HCT116 (cell line): ENCODE measurements around the gene LRRN3. TPM values are rescaled to one million over a fixed set of nuclear protein-coding genes. Genes with fewer than 3 reads are reported as not detected.

Experiments
- ATAC-seq: fragments of 200-7000 bp; cut with Tn5 transposase; 2 replicates; pipeline ENCODE4 v1.9.1; 2020; ENCODE audit warnings: mild to moderate bottlenecking, moderate library complexity
- BruUV-seq: library from RNA; stranded (reverse); fragments of 400-500 nt; replicated peaks from 2 replicates; lab custom pipeline; 2021; lab: Mats Ljungman, UMichigan
- CTCF ChIA-PET: fragments of 300-600 bp; sonication (Branson Sonifier 250); formaldehyde crosslinking; loops from one replicate; lab custom pipeline; 2021; ENCODE audit warnings: antibody characterized with exemption; lab: Charles Lee
- POLR2A ChIA-PET: fragments of 300-600, 350-600 bp; sonication (Branson Sonifier 250); formaldehyde crosslinking; loops from one replicate; lab custom pipeline; 2021; ENCODE audit warnings: antibody characterized with exemption; lab: Charles Lee
- RAD21 ChIA-PET, 2 experiments: fragments of 300-600 bp; sonication (Branson Sonifier 250); formaldehyde crosslinking; loops; one replicate each; lab custom pipeline; 2023; ENCODE audit warnings: low total read pairs in 2 of 2; ENCODE audit not compliant: uncharacterized antibody in 2 of 2, unreplicated experiment in 2 of 2, low non-redundant PET in 1 of 2; lab: Charles Lee
- DNase-seq: peaks from one replicate; pipeline ENCODE4 v3.0.0-alpha.2; 2010; ENCODE audit warnings: low read depth, low spot score
- H2AFZ ChIP-seq: fragments of 200-600 bp; shearing (Covaris generic), sonication (generic); 2 replicates; pipeline ENCODE4 v1.6.1; 2017; ENCODE audit warnings: low read depth, mixed run types, mixed read lengths, antibody characterized with exemption, low read length; ENCODE audit not compliant: poor library complexity, severe bottlenecking
- H3K27ac ChIP-seq: 2 replicates; pipeline ENCODE4 v1.5.1; 2012; ENCODE audit warnings: low read depth, low read length
- H3K27me3 ChIP-seq: fragments of 200-600 bp; sonication (generic); 2 replicates; pipeline ENCODE4 v1.6.1; 2016; ENCODE audit warnings: mixed run types, low read length, mixed read lengths; ENCODE audit not compliant: insufficient read depth
- H3K36me3 ChIP-seq, 2 experiments: fragments of 200-500 bp in 1 of 2; fragments of 200-600 bp in 1 of 2; sonication (Bioruptor generic) in 1 of 2; sonication (generic) in 1 of 2; 2 replicates each; pipeline versions ENCODE4 v1.5.1 to v1.6.1; 2014 to 2016; ENCODE audit warnings: low read length in 2 of 2, inconsistent platforms in 1 of 2, mixed read lengths in 1 of 2, mixed run types in 1 of 2; ENCODE audit not compliant: insufficient read depth in 2 of 2, control insufficient read depth in 1 of 2
- H3K4me1 ChIP-seq, 2 experiments: fragments of 200-600 bp in 1 of 2; sonication (generic) in 1 of 2; 2 replicates each; pipeline versions ENCODE4 v1.5.1 to v1.6.1; 2012 to 2017; ENCODE audit warnings: low read length in 2 of 2, inconsistent platforms in 1 of 2, mild to moderate bottlenecking in 1 of 2, mixed read lengths in 1 of 2, mixed run types in 1 of 2, moderate library complexity in 1 of 2; ENCODE audit not compliant: insufficient read depth in 2 of 2, control insufficient read depth in 1 of 2
- H3K4me2 ChIP-seq: fragments of 200-600 bp; sonication (generic); 2 replicates; pipeline ENCODE4 v1.6.1; 2017; ENCODE audit warnings: mixed run types, low read length, mixed read lengths
- H3K4me3 ChIP-seq, 2 experiments: fragments of 200-600 bp in 1 of 2; sonication (generic) in 1 of 2; replicated peaks in 1 of 2; 2 replicates each; pipeline ENCODE4 v1.5.1; 2011 to 2016; ENCODE audit warnings: low read length in 2 of 2, control low read depth in 1 of 2, low read depth in 1 of 2, mild to moderate bottlenecking in 1 of 2, mixed read lengths in 1 of 2, mixed run types in 1 of 2
- H3K79me2 ChIP-seq: fragments of 200-600 bp; sonication (generic); 2 replicates; pipeline ENCODE4 v1.6.1; 2017; ENCODE audit warnings: mild to moderate bottlenecking, mixed run types, low read length, moderate library complexity, mixed read lengths; ENCODE audit not compliant: insufficient read depth
- H3K9ac ChIP-seq: fragments of 200-600 bp; sonication (generic); 2 replicates; pipeline ENCODE4 v1.6.1; 2016; ENCODE audit warnings: low read length, mixed read lengths
- H3K9me2 ChIP-seq: fragments of 200-600 bp; sonication (generic), shearing (Covaris generic); 2 replicates; pipeline ENCODE4 v1.6.1; 2017; ENCODE audit warnings: mixed run types, mild to moderate bottlenecking, moderate library complexity; ENCODE audit not compliant: insufficient read depth
- H3K9me3 ChIP-seq, 2 experiments: fragments of 200-500 bp in 1 of 2; fragments of 200-600 bp in 1 of 2; sonication (Bioruptor generic) in 1 of 2; sonication (generic) in 1 of 2; 2 replicates each; pipeline ENCODE4 v1.6.1; 2014 to 2017; ENCODE audit warnings: low read length in 2 of 2, mixed read lengths in 2 of 2, inconsistent platforms in 1 of 2, low read depth in 1 of 2, mild to moderate bottlenecking in 1 of 2, mixed run types in 1 of 2, moderate library complexity in 1 of 2; ENCODE audit not compliant: control insufficient read depth in 1 of 2, insufficient read depth in 1 of 2
- H4K20me1 ChIP-seq: fragments of 200-600 bp; sonication (generic), shearing (Covaris generic); 2 replicates; pipeline ENCODE4 v1.6.1; 2017; ENCODE audit warnings: mixed run types, mild to moderate bottlenecking, moderate library complexity; ENCODE audit not compliant: insufficient read depth
- ATF3 ChIP-seq: IDR thresholded peaks from 2 replicates; pipeline ENCODE4 v1.6.1; 2012
- CEBPB ChIP-seq: IDR thresholded peaks from 2 replicates; pipeline ENCODE4 v1.6.1; 2012; ENCODE audit warnings: low read depth
- CTCF ChIP-seq, 3 experiments: fragments of 200-600 bp in 1 of 3; sonication (generic) in 1 of 3; IDR thresholded peaks in 2 of 3; conservative IDR thresholded peaks in 1 of 3; 2 replicates each; pipeline ENCODE4 v1.5.1; 2012 to 2017; ENCODE audit warnings: low read depth in 2 of 3, low read length in 2 of 3, antibody characterized with exemption in 1 of 3, borderline replicate concordance in 1 of 3, control low read depth in 1 of 3, mild to moderate bottlenecking in 1 of 3, mixed read lengths in 1 of 3, mixed run types in 1 of 3, moderate library complexity in 1 of 3; ENCODE audit not compliant: insufficient read depth in 1 of 3
- ELF1 ChIP-seq: IDR thresholded peaks from 2 replicates; pipeline ENCODE4 v1.6.1; 2012; ENCODE audit warnings: low read depth, borderline replicate concordance
- EZH2phosphoT487 ChIP-seq: fragments of 200-600 bp; IDR thresholded peaks from 2 replicates; pipeline ENCODE4 v1.6.1; 2018; ENCODE audit warnings: antibody characterized with exemption, borderline replicate concordance
- FOSL1 ChIP-seq: IDR thresholded peaks from 2 replicates; pipeline ENCODE4 v1.6.1; 2012; ENCODE audit warnings: low read depth
- JUND ChIP-seq: IDR thresholded peaks from 2 replicates; pipeline ENCODE4 v1.6.1; 2012
- POLR2A ChIP-seq: IDR thresholded peaks from 2 replicates; pipeline ENCODE4 v1.7.0; 2011; ENCODE audit warnings: borderline replicate concordance; ENCODE audit not compliant: insufficient read depth, insufficient read length; ENCODE audit errors: extremely low read depth
- REST ChIP-seq: IDR thresholded peaks from 2 replicates; pipeline ENCODE4 v1.6.1; 2012; ENCODE audit warnings: low read depth
- SIN3A ChIP-seq: IDR thresholded peaks from 2 replicates; pipeline ENCODE4 v1.6.1; 2012; ENCODE audit warnings: low read depth
- SP1 ChIP-seq: IDR thresholded peaks from 2 replicates; pipeline ENCODE4 v1.6.1; 2012; ENCODE audit warnings: low read depth
- SRF ChIP-seq: IDR thresholded peaks from 2 replicates; pipeline ENCODE4 v1.6.1; 2012; ENCODE audit warnings: low read depth
- YY1 ChIP-seq: IDR thresholded peaks from 2 replicates; pipeline ENCODE4 v1.6.1; 2011; ENCODE audit warnings: low read length, low read depth, moderate library complexity, mild to moderate bottlenecking; ENCODE audit not compliant: insufficient replicate concordance; ENCODE audit errors: extremely low read depth
- ZFX ChIP-seq: fragments of 450-650 bp; IDR thresholded peaks from 2 replicates; pipeline ENCODE4 v1.6.1; 2017
- ZNF274 ChIP-seq: fragments of 200-500 bp; sonication (Bioruptor generic); IDR thresholded peaks from 2 replicates; pipeline ENCODE4 v1.6.1; 2014; ENCODE audit warnings: mild to moderate bottlenecking, low read depth, low read length, inconsistent platforms
- intact Hi-C: fragments of 100-400 bp; cut with micrococcal nuclease; formaldehyde crosslinking; loops from 2 replicates; pipeline ENCODE4 v1.10.0; 2022
- total RNA-seq: library from RNA; stranded (reverse); gene quantifications from one replicate; pipeline ENCODE4 v1.2.1, GENCODE V29; 2021; ENCODE audit not compliant: unreplicated experiment

Gene LRRN3
- total RNA-seq, 1 experiment from 2014 or later: 0.07 TPM

- no peak for TF ChIP-seq CEBPB
- TF ChIP-seq SRF: no peak
- TF ChIP-seq ZFX: no peak
- no peak for TF ChIP-seq ATF3
- no peak for TF ChIP-seq EZH2phosphoT487
- TF ChIP-seq FOSL1: no peak
- TF ChIP-seq REST: no peak
- TF ChIP-seq ELF1: no peak
- no peak for TF ChIP-seq POLR2A
- TF ChIP-seq, all 23 proteins: peak for 0
Measured at GRCh38 chr7:111129435-111129834, 38.5 kb downstream of the LRRN3 start (continued).

GRCh38 chr7:111132833-111133232 lies 41.9 kb downstream of the LRRN3 start:
- Histone ChIP-seq H3K36me3 (no peaks in the 10 kb centered on the region), H3K4me2 (peak overlapping the region; percentile 24), H3K9me3 (no peaks in the 10 kb centered on the region), H3K79me2 (no peaks in the 10 kb centered on the region), H3K27me3 (no peaks in the 10 kb centered on the region), H3K27ac (no peak overlapping the region), H4K20me1 (no peaks in the 10 kb centered on the region), H3K9ac (no peak overlapping the region), H3K4me1 (peaks cover 16 to 20% of the 10 kb centered on the region in 2 experiments), H2AFZ (no peak overlapping the region), H3K9me2 (no peaks in the 10 kb centered on the region), H3K4me3 (no peak overlapping the region)
- ATAC-seq (peak; percentile 67), DNase-seq (peak; percentile 15)
- intact Hi-C loops: no loop called here
- no TSS peak for BruUV-seq
- RAD21 ChIA-PET: no interaction called here
- POLR2A ChIA-PET: no interaction called here
- CTCF ChIA-PET: no interaction called here
- TF ChIP-seq REST (no peak), ATF3 (no peak), ELF1 (no peak), EZH2phosphoT487 (no peak), SIN3A (no peak), JUND (peak; percentile 59), CEBPB (0 out of 2 replicates have a peak, but pooled peaks have one; percentile 11), CTCF (IDR thresholded peaks at IDR 0.05 in 2 of 3, conservative IDR thresholded peaks at IDR 0.05 in 1 of 3; ENCODE audit: borderline replicate concordance in 1 of 3, insufficient read depth in 1 of 3, low read depth in 2 of 3, low read length in 2 of 3) (no peak), POLR2A (no peak), ZNF274 (no peak), SP1 (peak; percentile 34; the same call in 1 of the 2 replicates), YY1 (no peak)
